Activated naive CD4-positive, alpha-beta T cell treated with anti-CD3 and anti-CD28 coated beads, Interleukin-2, amount 50 U/mL, for 24 hours (primary cell): ENCODE measurements around the gene TAS2R60.
"Not testable (repeated sequence)": the region's sequence is repeated elsewhere in the genome, so short reads cannot be mapped to it uniquely, and the experiment has no call there.

Source experiments
- H3K27ac Mint-ChIP-seq: one replicate; pipeline ENCODE4 v1.8.0; 2021; ENCODE audit warnings: mild to moderate bottlenecking, mixed read lengths
- H3K27me3 Mint-ChIP-seq: one replicate; pipeline ENCODE4 v1.8.0; 2021; ENCODE audit warnings: mixed read lengths
- H3K36me3 Mint-ChIP-seq: one replicate; pipeline ENCODE4 v1.8.0; 2021; ENCODE audit warnings: mixed read lengths
- H3K4me1 Mint-ChIP-seq: one replicate; pipeline ENCODE4 v1.8.0; 2021; ENCODE audit warnings: mixed read lengths
- H3K4me3 Mint-ChIP-seq: one replicate; pipeline ENCODE4 v1.8.0; 2021; ENCODE audit warnings: mild to moderate bottlenecking, mixed read lengths
- H3K9me3 Mint-ChIP-seq: one replicate; pipeline ENCODE4 v1.8.0; 2021; ENCODE audit warnings: mixed read lengths

Gene TAS2R60

GRCh38 chr7:143472071-143472689 is 28.9 kb downstream of the TAS2R60 start:
- not testable (repeated sequence) for H3K9me3 Mint-ChIP-seq, H3K27ac Mint-ChIP-seq, H3K27me3 Mint-ChIP-seq, H3K4me3 Mint-ChIP-seq, H3K4me1 Mint-ChIP-seq
- peaks cover 28% of the 10 kb centered on the region for H3K36me3 Mint-ChIP-seq

- no peak within 1 kb of the TSS for H3K27ac Mint-ChIP-seq
- H3K4me1 Mint-ChIP-seq, result peaks cover 36% of the 10 kb centered on the region
- H3K36me3 Mint-ChIP-seq, result peaks cover 4% of the 10 kb centered on the region
- H3K9me3 Mint-ChIP-seq, result no peaks in the 10 kb centered on the region
- H3K4me3 Mint-ChIP-seq, result no peak within 1 kb of the TSS
- H3K27me3 Mint-ChIP-seq, result no peaks in the 10 kb centered on the region
These were observed 34.4 kb downstream of the TAS2R60 start, which contains the start of gene TAS2R41 for GRCh38 chr7:143477501-143478150. TAS2R41 (plus strand) TSS chr7:143477873; CDS start chr7:143477873, 0 bp downstream.

GRCh38 chr7:143479055-143479766 is 36.0 kb downstream of the TAS2R60 start:
- H3K4me1 Mint-ChIP-seq, result peaks cover 36% of the 10 kb centered on the region
- H3K36me3 Mint-ChIP-seq, result peaks cover 4% of the 10 kb centered on the region
- H3K4me3 Mint-ChIP-seq, result no peak overlapping the region
- H3K9me3 Mint-ChIP-seq, result no peaks in the 10 kb centered on the region
- no peaks in the 10 kb centered on the region for H3K27me3 Mint-ChIP-seq
- no peak overlapping the region for H3K27ac Mint-ChIP-seq

- H3K27me3 Mint-ChIP-seq, result no peaks in the 10 kb centered on the region
- H3K4me1 Mint-ChIP-seq, result peaks cover 36% of the 10 kb centered on the region
- H3K36me3 Mint-ChIP-seq, result peaks cover 4% of the 10 kb centered on the region
- H3K9me3 Mint-ChIP-seq, result no peaks in the 10 kb centered on the region
- no peak overlapping the region for H3K27ac Mint-ChIP-seq
- H3K4me3 Mint-ChIP-seq, result no peak overlapping the region
These were observed 37.2 kb downstream of the TAS2R60 start for GRCh38 chr7:143480501-143480900.

GRCh38 chr7:143484119-143484518 is 40.9 kb downstream of the TAS2R60 start:
- Mint-ChIP-seq H3K4me3 (no peak overlapping the region), H3K36me3 (peaks cover 7% of the 10 kb centered on the region), H3K4me1 (peaks cover 27% of the 10 kb centered on the region), H3K27ac (no peak overlapping the region), H3K27me3 (no peaks in the 10 kb centered on the region), H3K9me3 (no peaks in the 10 kb centered on the region)

GRCh38 chr7:143485094-143485493 is 41.8 kb downstream of the TAS2R60 start:
- H3K9me3 Mint-ChIP-seq, result no peaks in the 10 kb centered on the region
- peaks cover 7% of the 10 kb centered on the region for H3K36me3 Mint-ChIP-seq
- H3K4me3 Mint-ChIP-seq, result no peak overlapping the region
- H3K27me3 Mint-ChIP-seq, result no peaks in the 10 kb centered on the region
- H3K4me1 Mint-ChIP-seq, result peaks cover 21% of the 10 kb centered on the region
- no peak overlapping the region for H3K27ac Mint-ChIP-seq

GRCh38 chr7:143485500-143485899 is 42.2 kb downstream of the TAS2R60 start:
- Mint-ChIP-seq H3K36me3 (peaks cover 7% of the 10 kb centered on the region), H3K4me3 (no peak overlapping the region), H3K27ac (no peak overlapping the region), H3K9me3 (no peaks in the 10 kb centered on the region), H3K4me1 (peaks cover 17% of the 10 kb centered on the region), H3K27me3 (no peaks in the 10 kb centered on the region)

GRCh38 chr7:143486266-143486665 is 43.0 kb downstream of the TAS2R60 start:
- not testable (repeated sequence) for H3K9me3 Mint-ChIP-seq, H3K36me3 Mint-ChIP-seq, H3K4me3 Mint-ChIP-seq, H3K27me3 Mint-ChIP-seq
- Mint-ChIP-seq H3K4me1 (peaks cover 13% of the 10 kb centered on the region), H3K27ac (peak overlapping the region; percentile 52)

GRCh38 chr7:143487061-143487460 is 43.8 kb downstream of the TAS2R60 start:
- H3K4me1 Mint-ChIP-seq, result peaks cover 12% of the 10 kb centered on the region
- no peak overlapping the region for H3K4me3 Mint-ChIP-seq
- H3K36me3 Mint-ChIP-seq, result peaks cover 10% of the 10 kb centered on the region
- no peaks in the 10 kb centered on the region for H3K9me3 Mint-ChIP-seq
- H3K27ac Mint-ChIP-seq, result no peak overlapping the region
- H3K27me3 Mint-ChIP-seq, result no peaks in the 10 kb centered on the region

- Mint-ChIP-seq H3K36me3 (peaks cover 12% of the 10 kb centered on the region), H3K4me3 (no peak overlapping the region), H3K27ac (no peak overlapping the region), H3K9me3 (no peaks in the 10 kb centered on the region), H3K27me3 (no peaks in the 10 kb centered on the region), H3K4me1 (peaks cover 15% of the 10 kb centered on the region)
These were observed 44.3 kb downstream of the TAS2R60 start for GRCh38 chr7:143487566-143487965.

- peaks cover 12% of the 10 kb centered on the region for H3K36me3 Mint-ChIP-seq
- no peaks in the 10 kb centered on the region for H3K9me3 Mint-ChIP-seq
- peaks cover 26% of the 10 kb centered on the region for H3K4me1 Mint-ChIP-seq
- H3K27me3 Mint-ChIP-seq, result no peaks in the 10 kb centered on the region
- no peak overlapping the region for H3K27ac Mint-ChIP-seq
- H3K4me3 Mint-ChIP-seq, result no peak overlapping the region
These were observed 47.6 kb downstream of the TAS2R60 start for GRCh38 chr7:143490717-143491306.

- Mint-ChIP-seq H3K36me3 (peaks cover 17% of the 10 kb centered on the region), H3K27me3 (no peaks in the 10 kb centered on the region), H3K9me3 (no peaks in the 10 kb centered on the region), H3K4me1 (peaks cover 26% of the 10 kb centered on the region), H3K4me3 (no peak overlapping the region), H3K27ac (peak overlapping the region; percentile 59)
These were observed 48.8 kb downstream of the TAS2R60 start for GRCh38 chr7:143492043-143492471.

- H3K9me3 Mint-ChIP-seq, result no peaks in the 10 kb centered on the region
- peaks cover 26% of the 10 kb centered on the region for H3K4me1 Mint-ChIP-seq
- H3K27ac Mint-ChIP-seq, result peak overlapping the region; percentile 3
- H3K27me3 Mint-ChIP-seq, result no peaks in the 10 kb centered on the region
- H3K36me3 Mint-ChIP-seq, result peaks cover 22% of the 10 kb centered on the region
- no peak overlapping the region for H3K4me3 Mint-ChIP-seq
These were observed 49.8 kb downstream of the TAS2R60 start for GRCh38 chr7:143492799-143493739.

- H3K27ac Mint-ChIP-seq, result peak overlapping the region; percentile 3
- H3K4me1 Mint-ChIP-seq, result peaks cover 26% of the 10 kb centered on the region
- H3K4me3 Mint-ChIP-seq, result no peak overlapping the region
- H3K9me3 Mint-ChIP-seq, result no peaks in the 10 kb centered on the region
- H3K36me3 Mint-ChIP-seq, result peaks cover 22% of the 10 kb centered on the region
- H3K27me3 Mint-ChIP-seq, result no peaks in the 10 kb centered on the region
These were observed 50.5 kb downstream of the TAS2R60 start for GRCh38 chr7:143493751-143494150.
